Lower leg skin (tissue), 3 donors: Measurements from ENCODE around the gene PDCD11.

Experiments used
- CTCF ChIP-seq, 3 donors: fragments of 450-650 bp; IDR thresholded peaks; one replicate each; pipeline ENCODE4 v1.5.1; 2016; ENCODE audit warnings: antibody characterized with exemption in 3 of 3, mild to moderate bottlenecking in 3 of 3, moderate library complexity in 2 of 3
- POLR2A ChIP-seq, 2 donors: fragments of 450-650 bp; IDR thresholded peaks; one replicate each; pipeline ENCODE4 v1.6.1; 2016 to 2017; ENCODE audit warnings: antibody characterized with exemption in 2 of 2, mild to moderate bottlenecking in 1 of 2, moderate library complexity in 1 of 2

- TF ChIP-seq CTCF (IDR thresholded peaks at IDR 0.05) (no peak), POLR2A (IDR thresholded peaks at IDR 0.05) (no peak)
Measured at GRCh38 chr10:103449208-103450144, 53.0 kb downstream of the PDCD11 start.
